Measurements from ENCODE around the gene IL36B. TPM values are rescaled to one million over a fixed set of nuclear protein-coding genes. Genes with fewer than 3 reads are reported as not detected.

The IL36B gene
- total RNA-seq, 6 experiments from 2014 or later: not detected

- 68% methylated on average over 3 of the region's 6 CpGs for WGBS (ENCODE audit: insufficient coverage, low coverage, low lambda C conversion rate, missing lambda C conversion rate)
- TF ChIP-seq CTCF (IDR thresholded peaks at IDR 0.05) (no peak), POLR2A (IDR thresholded peaks at IDR 0.05) (no peak)
These were observed 56.0 kb downstream of the IL36B start for GRCh38 chr2:112996635-112997034.

DNA sequence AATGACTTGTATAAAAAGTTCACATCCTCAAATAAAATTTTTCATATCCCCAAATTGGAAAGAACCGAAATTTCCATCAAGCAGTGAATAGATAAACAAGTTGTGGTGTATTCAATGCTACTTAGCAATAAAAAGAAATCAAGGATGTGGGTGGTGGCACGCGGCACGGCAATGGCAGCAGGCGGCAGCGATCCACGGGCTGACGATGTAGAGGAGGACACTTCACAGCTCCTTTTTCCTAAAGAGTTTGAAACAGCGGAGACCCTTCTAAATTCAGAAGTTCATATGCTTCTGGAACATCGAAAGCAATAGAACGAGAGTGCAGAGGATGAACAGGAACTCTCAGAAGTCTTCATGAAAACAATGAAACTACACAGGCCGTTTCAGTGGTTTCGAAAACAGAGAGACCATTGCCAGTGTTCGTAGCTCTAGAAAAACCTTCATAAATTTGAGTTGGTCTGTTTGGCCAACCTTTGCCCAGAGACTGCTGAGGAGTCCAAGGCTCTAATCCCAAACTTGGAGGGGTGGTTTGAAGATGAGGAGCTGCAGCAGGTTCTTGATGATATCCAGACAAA is 57.2 kb downstream of the IL36B start:
- Histone ChIP-seq H3K4me3 (no peak overlapping the region), H3K4me1 (peaks cover 0 to 3% (median 0%) of the 10 kb centered on the region in 4 donors), H3K36me3 (no peaks in the 10 kb centered on the region), H3K27me3 (no peaks in the 10 kb centered on the region), H3K9me3 (no peaks in the 10 kb centered on the region), H3K27ac (no peak overlapping the region)
- TF ChIP-seq POLR2A (IDR thresholded peaks at IDR 0.05): no peak
- TF ChIP-seq CTCF (IDR thresholded peaks at IDR 0.05): no peak
- 84% methylated on average over 14 of the region's 14 CpGs for WGBS (ENCODE audit: insufficient coverage, low coverage, low lambda C conversion rate, missing lambda C conversion rate)
- ATAC-seq (no peak), DNase-seq (no peak)
- intact Hi-C loops (cut with DNase I): no loop called here

More at GRCh38 chr2:112996635-112997034, 56.0 kb downstream of the IL36B start:
- intact Hi-C loops (cut with DNase I): no loop called here
- no peak for ATAC-seq
- peaks cover 0 to 3% (median 0%) of the 10 kb centered on the region in 4 donors for H3K4me1 ChIP-seq
- H3K27me3 ChIP-seq: no peaks in the 10 kb centered on the region
- H3K9me3 ChIP-seq: no peaks in the 10 kb centered on the region
- DNase-seq: no peak
- H3K27ac ChIP-seq: no peak overlapping the region
- no peaks in the 10 kb centered on the region for H3K36me3 ChIP-seq
- no peak overlapping the region for H3K4me3 ChIP-seq

GRCh38 chr2:112994648-112995047 is 58.0 kb downstream of the IL36B start:
- intact Hi-C loops (cut with DNase I): no loop called here
- Histone ChIP-seq H3K27ac (peak overlapping the region in 1 of 3 donors; percentile 17), H3K4me1 (peaks cover 0 to 3% (median 0%) of the 10 kb centered on the region in 4 donors), H3K4me3 (no peak overlapping the region), H3K9me3 (no peaks in the 10 kb centered on the region), H3K36me3 (no peaks in the 10 kb centered on the region), H3K27me3 (no peaks in the 10 kb centered on the region)
- peak in 1 of 4 donors; percentile 19 for ATAC-seq
- DNase-seq: no peak
- 100% methylated on average over 1 of the region's 2 CpGs for WGBS (ENCODE audit: insufficient coverage, low coverage, low lambda C conversion rate, missing lambda C conversion rate)
- TF ChIP-seq CTCF (IDR thresholded peaks at IDR 0.05) (no peak), POLR2A (IDR thresholded peaks at IDR 0.05) (no peak)

GRCh38 chr2:112993831-112994230 is 58.8 kb downstream of the IL36B start:
- Histone ChIP-seq H3K4me1 (peaks cover 0 to 3% (median 0%) of the 10 kb centered on the region in 4 donors), H3K4me3 (no peak overlapping the region), H3K27me3 (no peaks in the 10 kb centered on the region), H3K36me3 (no peaks in the 10 kb centered on the region), H3K9me3 (no peaks in the 10 kb centered on the region), H3K27ac (peak overlapping the region in 2 of 3 donors; percentile 17 to 41)
- intact Hi-C loops (cut with DNase I): no loop called here
- ATAC-seq: peak; percentile 93 to 99 (median 96)
- no peak for TF ChIP-seq CTCF (IDR thresholded peaks at IDR 0.05)
- no peak for TF ChIP-seq POLR2A (IDR thresholded peaks at IDR 0.05)
- peak in 1 of 3 donors; percentile 47 for DNase-seq
